C4-2B (cell line): ENCODE data around the gene HEBP1.
"Not testable (repeated sequence)": the region's sequence is repeated elsewhere in the genome, so short reads cannot be mapped to it uniquely, and the experiment has no call there.

Experiments
- ZFX ChIP-seq: fragments of 450-650 bp; IDR thresholded peaks from 2 replicates; pipeline ENCODE4 v1.6.1; 2017
- TF ChIP-seq, protein P1 (sequence below): fragments of 450-650 bp; conservative IDR thresholded peaks from 2 replicates; pipeline ENCODE4 v1.5.1; 2017; ENCODE audit warnings: mild to moderate bottlenecking

- TF ChIP-seq, protein P1, sequence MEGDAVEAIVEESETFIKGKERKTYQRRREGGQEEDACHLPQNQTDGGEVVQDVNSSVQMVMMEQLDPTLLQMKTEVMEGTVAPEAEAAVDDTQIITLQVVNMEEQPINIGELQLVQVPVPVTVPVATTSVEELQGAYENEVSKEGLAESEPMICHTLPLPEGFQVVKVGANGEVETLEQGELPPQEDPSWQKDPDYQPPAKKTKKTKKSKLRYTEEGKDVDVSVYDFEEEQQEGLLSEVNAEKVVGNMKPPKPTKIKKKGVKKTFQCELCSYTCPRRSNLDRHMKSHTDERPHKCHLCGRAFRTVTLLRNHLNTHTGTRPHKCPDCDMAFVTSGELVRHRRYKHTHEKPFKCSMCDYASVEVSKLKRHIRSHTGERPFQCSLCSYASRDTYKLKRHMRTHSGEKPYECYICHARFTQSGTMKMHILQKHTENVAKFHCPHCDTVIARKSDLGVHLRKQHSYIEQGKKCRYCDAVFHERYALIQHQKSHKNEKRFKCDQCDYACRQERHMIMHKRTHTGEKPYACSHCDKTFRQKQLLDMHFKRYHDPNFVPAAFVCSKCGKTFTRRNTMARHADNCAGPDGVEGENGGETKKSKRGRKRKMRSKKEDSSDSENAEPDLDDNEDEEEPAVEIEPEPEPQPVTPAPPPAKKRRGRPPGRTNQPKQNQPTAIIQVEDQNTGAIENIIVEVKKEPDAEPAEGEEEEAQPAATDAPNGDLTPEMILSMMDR, result not testable (repeated sequence)
- not testable (repeated sequence) for TF ChIP-seq ZFX
These were observed 35.3 kb upstream of the HEBP1 start for GRCh38 chr12:13035335-13035734.
